ENCODE results near the gene DSC1. TPM values are rescaled to one million over a fixed set of nuclear protein-coding genes. Genes with fewer than 3 reads are reported as not detected.

DSC1 gene
- total RNA-seq, 1 experiment from 2014 or later: not detected

DNA sequence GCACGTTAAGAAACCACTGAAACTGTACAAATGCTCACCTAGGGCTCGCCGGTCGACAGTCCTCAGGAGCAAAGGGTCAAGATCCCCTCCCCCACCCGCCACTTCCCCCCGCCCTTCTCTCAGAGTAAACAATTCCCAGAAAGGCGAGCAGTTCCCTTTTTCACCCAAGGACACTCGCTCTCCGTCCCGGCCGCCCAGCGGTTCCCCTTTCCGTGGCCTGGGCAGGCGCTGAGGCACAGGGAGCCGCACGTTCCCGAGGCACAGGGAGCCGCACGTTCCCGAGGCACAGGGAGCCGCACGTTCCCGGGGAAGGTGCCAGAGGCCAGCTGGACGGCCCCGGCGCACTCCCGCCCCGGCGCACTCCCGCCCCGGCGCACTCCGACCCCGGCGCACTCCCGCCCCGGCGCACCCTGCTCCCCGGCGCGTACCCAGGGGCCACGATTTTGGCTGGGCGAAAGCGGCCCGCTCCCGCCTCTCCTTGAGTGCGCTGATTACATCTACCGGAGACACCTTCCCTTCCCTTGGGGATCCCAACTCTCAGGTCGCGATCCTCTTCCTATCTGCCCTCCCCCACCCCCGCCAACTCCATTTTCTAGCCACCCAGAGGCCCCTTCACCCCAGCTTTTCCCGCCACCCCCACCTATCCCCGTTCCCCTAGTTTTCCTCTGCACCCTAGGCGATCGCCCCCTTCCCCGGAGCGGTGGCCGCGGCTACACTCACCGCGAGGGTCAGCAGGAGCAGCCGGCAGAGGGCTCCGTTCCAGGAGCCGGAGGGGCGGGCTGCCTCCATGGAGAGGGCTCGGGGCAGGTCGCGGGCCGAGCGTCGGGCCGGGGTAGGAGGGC lies 61.3 kb downstream of the DSC1 start (continued):
- TF ChIP-seq, protein P1, sequence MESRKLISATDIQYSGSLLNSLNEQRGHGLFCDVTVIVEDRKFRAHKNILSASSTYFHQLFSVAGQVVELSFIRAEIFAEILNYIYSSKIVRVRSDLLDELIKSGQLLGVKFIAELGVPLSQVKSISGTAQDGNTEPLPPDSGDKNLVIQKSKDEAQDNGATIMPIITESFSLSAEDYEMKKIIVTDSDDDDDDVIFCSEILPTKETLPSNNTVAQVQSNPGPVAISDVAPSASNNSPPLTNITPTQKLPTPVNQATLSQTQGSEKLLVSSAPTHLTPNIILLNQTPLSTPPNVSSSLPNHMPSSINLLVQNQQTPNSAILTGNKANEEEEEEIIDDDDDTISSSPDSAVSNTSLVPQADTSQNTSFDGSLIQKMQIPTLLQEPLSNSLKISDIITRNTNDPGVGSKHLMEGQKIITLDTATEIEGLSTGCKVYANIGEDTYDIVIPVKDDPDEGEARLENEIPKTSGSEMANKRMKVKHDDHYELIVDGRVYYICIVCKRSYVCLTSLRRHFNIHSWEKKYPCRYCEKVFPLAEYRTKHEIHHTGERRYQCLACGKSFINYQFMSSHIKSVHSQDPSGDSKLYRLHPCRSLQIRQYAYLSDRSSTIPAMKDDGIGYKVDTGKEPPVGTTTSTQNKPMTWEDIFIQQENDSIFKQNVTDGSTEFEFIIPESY (IDR thresholded peaks at IDR 0.05; ENCODE audit: extremely low read depth, insufficient replicate concordance, low read length): no peak

DNA sequence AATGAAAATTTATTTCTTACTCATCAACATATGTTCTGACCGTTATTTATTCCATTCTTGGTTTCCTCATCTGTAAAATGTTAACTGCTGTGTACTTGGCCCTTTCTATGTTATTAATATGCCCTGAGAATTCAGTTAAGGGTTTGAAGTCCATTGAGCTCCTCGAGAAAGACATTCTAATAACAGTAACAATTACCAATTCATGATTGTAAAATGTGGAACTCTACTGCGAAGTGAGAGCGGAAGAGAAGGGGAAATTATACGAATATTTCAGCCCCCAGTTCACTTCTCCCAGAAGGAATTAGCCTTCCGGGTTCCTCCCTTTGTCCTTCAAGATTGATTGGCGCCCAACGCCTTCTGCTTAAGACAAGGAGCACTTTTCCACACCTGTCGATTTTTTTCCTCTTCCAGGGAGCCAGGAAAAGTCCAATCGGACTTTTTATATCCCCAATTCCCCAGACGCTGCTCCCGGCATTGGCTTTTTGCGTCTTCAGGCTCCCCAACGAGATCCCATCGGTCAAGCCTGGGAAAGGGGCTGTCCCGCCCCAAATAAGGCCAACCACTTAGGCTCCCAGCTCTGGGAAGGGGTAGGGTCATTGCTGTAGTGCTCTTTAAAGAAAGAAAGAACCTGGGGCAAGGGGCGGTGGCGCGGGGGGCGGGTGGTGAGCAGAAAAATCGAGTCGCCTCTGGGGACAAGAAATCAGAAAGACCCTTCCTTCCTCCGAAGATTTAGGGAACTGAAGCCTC lies 62.0 kb downstream of the DSC1 start:
- H3K9ac ChIP-seq (ENCODE audit: low read length): peak overlapping the region; percentile 91
- H3K4me2 ChIP-seq (ENCODE audit: low read length): peak overlapping the region; percentile 98
- no peaks in the 10 kb centered on the region for H4K20me1 ChIP-seq (ENCODE audit: insufficient read depth)
- ChIA-PET CTCF (no interaction called here), POLR2A (interaction anchor here (1.2 kb wide), 1 partner anchor 107 kb away, joined by 3 read pairs; no protein-coding TSS in a partner anchor), RAD21 (ENCODE audit: low non-redundant PET in 1 of 2, low total read pairs in 2 of 2, uncharacterized antibody in 2 of 2, unreplicated experiment in 2 of 2) (no interaction called here)
- peaks cover 31 to 67% of the 10 kb centered on the region in 2 experiments for H3K4me1 ChIP-seq (ENCODE audit: control insufficient read depth in 1 of 2, insufficient read depth in 2 of 2, low read length in 2 of 2)
- H3K27me3 ChIP-seq (ENCODE audit: insufficient read depth, low read length): no peaks in the 10 kb centered on the region
- H3K36me3 ChIP-seq (ENCODE audit: control insufficient read depth in 1 of 2, insufficient read depth in 2 of 2, low read length in 2 of 2): no peaks in the 10 kb centered on the region
- ATAC-seq (peak; percentile 35), DNase-seq (ENCODE audit: low read depth, low spot score) (no peak)
- peak overlapping the region; percentile 64 to 82 for H3K4me3 ChIP-seq (replicated peaks in 1 of 2; ENCODE audit: low read depth in 1 of 2, low read length in 2 of 2)
- H3K9me3 ChIP-seq (ENCODE audit: control insufficient read depth in 1 of 2, insufficient read depth in 1 of 2, low read depth in 1 of 2, low read length in 2 of 2): no peaks in the 10 kb centered on the region
- no peak overlapping the region for H2AFZ ChIP-seq (ENCODE audit: low read depth, low read length, poor library complexity, severe bottlenecking)
- intact Hi-C loops (cut with micrococcal nuclease): loop anchor here (5.0 to 10.0 kb wide), 4 partner anchors 107 to 412 kb away; no protein-coding TSS in a partner anchor
- no peaks in the 10 kb centered on the region for H3K9me2 ChIP-seq (ENCODE audit: insufficient read depth)
- peak overlapping the region; percentile 83 for H3K27ac ChIP-seq (ENCODE audit: low read depth, low read length)
- H3K79me2 ChIP-seq (ENCODE audit: insufficient read depth, low read length): peaks cover 34% of the 10 kb centered on the region
- no TSS peak for BruUV-seq (replicated peaks)
- TF ChIP-seq SRF (IDR thresholded peaks at IDR 0.05; ENCODE audit: low read depth): peak; percentile 87
- no peak for TF ChIP-seq EZH2 (IDR thresholded peaks at IDR 0.05)

Data from HCT116 (cell line).